ENCODE measurements around the gene PLPPR1.
"Not testable (repeated sequence)": the region's sequence is repeated elsewhere in the genome, so short reads cannot be mapped to it uniquely, and the experiment has no call there.

PLPPR1 gene

DNA sequence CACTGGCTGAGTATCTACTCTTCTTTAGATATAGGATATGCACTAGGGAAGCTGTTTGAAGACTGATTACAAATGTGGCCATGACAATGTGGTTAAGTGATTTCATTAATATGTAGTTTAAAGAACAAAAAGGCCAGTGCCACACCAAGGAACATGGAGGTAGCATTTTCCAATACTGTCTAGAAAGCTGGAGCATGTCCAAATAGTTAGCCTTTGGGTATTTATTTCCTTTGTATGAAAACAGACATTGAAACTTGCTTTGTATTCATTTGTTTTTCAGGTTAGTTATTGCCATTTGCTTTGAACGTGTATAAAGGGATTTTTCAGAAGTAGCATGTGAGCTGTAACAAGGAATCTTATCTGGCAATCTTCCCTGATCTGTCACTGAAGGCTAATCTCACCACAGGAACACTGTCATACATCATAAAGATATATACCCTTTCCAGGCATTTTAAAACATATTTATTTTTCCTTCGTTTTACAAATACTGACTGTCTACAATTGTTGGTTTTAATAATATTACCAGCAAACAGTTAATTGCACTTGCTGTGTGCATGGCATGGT lies 93.4 kb downstream of the PLPPR1 start:
- DNase-seq (ENCODE audit: low read depth), result no peak

DNA sequence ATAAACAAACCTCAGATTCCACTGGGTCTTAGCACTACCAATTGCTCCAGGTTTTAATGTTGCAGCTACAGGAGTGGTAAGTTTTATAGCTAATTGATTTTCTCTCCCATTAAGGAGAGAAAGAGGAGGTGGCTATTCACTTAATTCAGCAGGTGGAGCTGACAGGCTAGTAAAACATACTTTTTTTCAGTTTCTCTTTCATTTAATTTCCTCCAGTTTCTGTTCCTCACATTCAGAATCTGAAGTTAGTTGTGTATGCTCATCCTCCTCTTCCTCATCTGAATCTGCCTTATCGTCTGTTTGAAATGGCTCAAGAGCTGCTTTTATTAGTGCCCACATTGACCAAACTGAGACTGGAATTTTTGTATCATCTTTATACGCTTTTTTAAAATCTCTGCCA lies 98.0 kb downstream of the PLPPR1 start:
- DNase-seq (ENCODE audit: low read depth), result no peak

GRCh38 chr9:101127369-101127768 lies 98.8 kb downstream of the PLPPR1 start:
- DNase-seq (ENCODE audit: low read depth), result not testable (repeated sequence)

- no peak for DNase-seq (ENCODE audit: low read depth)
Measured at GRCh38 chr9:101128623-101129022, 100.1 kb downstream of the PLPPR1 start.

- DNase-seq (ENCODE audit: low read depth), result no peak
Measured at GRCh38 chr9:101130054-101130453, 101.5 kb downstream of the PLPPR1 start.

DNA sequence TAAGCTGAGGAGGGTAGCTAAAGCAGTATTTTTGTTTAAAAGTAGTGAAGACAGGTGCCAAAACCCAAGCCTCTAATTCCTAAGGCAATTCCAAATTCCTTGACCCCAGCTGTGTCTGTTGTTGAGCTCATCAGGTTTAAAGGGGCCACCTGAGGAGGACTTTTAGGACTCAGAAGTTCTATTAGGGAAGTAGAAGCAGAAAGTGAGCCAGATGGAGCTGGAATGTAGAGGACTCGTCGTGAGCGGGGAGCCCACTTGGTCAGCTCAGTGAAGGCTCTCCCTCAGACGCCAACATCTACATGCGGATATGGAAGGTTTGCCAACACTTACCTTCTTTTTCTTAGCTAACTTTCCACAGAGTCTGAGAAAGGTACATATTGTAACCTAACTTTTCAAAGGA lies 102.8 kb downstream of the PLPPR1 start:
- no peak for DNase-seq (ENCODE audit: low read depth)

GRCh38 chr9:101132801-101133200 lies 104.3 kb downstream of the PLPPR1 start:
- DNase-seq (ENCODE audit: low read depth), result no peak

- no peak for DNase-seq (ENCODE audit: low read depth)
Measured at GRCh38 chr9:101138509-101138908, 110.0 kb downstream of the PLPPR1 start.

- no peak for DNase-seq (ENCODE audit: low read depth)
Measured at GRCh38 chr9:101139082-101139481, 110.6 kb downstream of the PLPPR1 start.

GRCh38 chr9:101140764-101141163 lies 112.2 kb downstream of the PLPPR1 start:
- no peak for DNase-seq (ENCODE audit: low read depth)

DNA sequence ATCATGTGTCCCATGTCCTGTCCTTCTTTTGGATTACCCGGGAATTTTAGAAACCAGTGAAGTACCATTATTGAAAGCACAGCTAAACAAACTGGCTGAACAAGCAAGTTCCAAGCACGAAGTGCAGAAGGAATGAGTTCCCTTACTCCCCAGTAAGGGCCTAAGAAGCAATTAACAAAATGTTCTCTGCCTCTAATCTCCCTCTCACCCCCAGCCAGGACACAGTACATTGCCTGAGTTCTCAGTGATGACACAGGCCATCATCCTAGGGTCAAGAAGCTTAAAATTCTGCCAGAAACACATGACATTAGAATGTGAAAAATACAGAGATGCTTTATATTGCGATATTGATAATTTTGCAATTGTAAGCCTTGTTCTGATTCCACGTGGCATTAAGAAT lies 118.0 kb downstream of the PLPPR1 start:
- no peak for DNase-seq (ENCODE audit: low read depth)

DNA sequence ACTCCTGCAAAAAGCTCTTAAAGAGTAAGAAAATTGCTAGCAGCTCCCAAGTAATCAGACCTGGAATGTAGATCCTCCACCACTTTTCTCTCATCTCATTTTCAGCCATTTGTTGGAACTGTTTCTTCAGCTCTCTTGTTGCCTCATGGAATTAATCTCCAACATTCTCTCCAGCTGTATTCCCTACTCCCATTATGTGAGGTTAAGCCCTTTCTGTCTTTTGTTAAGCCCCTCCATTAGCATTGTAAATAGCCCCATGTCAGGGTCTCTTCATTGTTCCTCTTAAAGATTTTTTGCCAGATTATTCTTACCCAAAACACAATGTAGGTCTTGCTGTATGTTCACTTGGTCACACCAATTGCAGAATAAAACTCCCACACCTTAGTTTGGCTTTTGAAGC lies 119.8 kb downstream of the PLPPR1 start:
- DNase-seq (ENCODE audit: low read depth), result no peak

DNA sequence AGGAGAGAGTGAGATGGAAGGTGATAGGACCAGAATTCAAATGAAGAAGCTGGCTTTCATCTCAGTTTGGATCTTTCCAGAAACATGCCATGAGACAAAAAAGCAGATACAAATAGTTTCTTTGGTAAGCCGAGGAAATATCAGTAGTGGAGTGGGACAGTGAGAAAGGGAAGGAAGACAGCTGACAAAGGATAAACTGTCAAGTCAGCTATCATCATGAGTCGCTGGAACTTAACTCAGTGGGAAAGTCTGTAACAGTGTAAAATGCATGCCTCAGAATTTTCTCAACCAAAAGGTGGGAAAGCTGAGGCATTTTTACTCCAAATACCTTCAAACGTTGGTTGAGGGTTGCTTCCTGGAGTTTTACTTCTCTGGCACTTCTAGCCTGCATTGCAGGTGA lies 129.8 kb downstream of the PLPPR1 start:
- DNase-seq (ENCODE audit: low read depth), result no peak

DNA sequence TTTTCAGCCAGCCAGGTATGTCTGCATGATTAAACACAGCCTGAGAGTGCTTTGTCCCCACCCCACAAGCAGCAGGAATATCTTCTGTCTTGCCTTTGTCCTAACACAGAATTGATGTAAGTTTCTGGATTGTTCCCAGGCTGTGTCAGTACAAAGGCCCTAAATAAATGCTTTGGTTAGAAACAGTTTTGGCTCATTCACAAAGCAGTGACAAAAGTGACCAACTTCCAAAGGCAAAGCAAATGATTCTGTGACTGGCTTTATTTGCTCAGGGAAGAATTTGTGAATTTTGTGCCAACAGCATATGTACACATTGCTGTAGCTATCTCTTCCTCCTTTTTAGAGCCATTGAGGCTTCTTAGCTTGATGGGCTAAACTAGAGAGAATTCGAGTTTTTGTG lies 133.7 kb downstream of the PLPPR1 start:
- no peak for DNase-seq (ENCODE audit: low read depth)

GRCh38 chr9:101165131-101165530 lies 136.6 kb downstream of the PLPPR1 start:
- DNase-seq (ENCODE audit: low read depth), result no peak

DNA sequence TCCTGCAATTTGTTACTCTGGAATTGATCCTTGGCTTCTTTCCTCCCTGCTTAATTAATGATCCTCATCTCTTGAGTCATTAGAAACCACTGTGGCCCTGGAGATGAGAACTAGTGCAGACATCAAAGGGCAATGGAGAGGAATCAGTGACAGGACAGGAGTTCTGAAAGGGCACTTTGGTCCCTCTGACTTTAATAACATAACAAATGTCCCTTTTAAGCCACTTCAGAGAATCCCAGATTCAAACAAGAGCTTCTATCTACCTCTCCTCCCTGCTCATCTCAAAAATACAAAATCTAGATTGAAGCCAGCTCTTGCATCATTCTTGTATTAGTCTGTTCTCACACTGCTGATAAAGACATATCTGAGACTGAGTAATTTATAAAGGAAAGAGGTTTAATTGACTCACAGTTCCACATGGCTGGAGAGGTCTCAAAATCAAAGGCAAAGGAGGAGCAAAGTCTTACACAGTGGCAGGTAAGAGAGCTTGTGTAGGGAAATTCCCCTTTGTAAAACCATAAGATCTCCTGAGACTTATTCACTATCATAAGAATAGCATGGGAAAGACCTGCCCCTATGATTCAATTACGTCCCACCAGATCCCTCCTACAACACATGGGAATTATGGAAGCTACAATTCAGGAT lies 139.1 kb downstream of the PLPPR1 start:
- no peak for DNase-seq (ENCODE audit: low read depth)

DNA sequence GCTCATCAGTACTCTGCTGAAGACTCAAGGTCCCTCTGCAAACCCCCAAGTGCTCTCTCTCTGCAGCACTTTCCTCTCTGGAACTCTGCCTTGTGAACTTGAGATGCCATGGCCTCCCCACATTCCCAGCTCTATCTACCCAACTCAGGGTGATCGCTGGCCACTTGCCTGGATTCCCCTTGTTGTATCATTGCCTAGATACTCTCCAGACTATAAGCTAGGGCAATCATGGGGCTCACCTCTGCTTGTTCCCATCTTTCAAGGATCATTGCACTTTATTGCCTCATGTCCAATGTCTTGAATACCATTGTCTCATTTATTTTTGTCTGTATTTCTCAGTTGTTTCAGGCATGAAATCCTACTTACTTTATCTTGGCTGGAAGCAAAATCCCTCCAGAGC lies 144.1 kb downstream of the PLPPR1 start:
- no peak for DNase-seq (ENCODE audit: low read depth)

- DNase-seq (ENCODE audit: low read depth), result no peak
Measured at GRCh38 chr9:101173907-101174306, 145.4 kb downstream of the PLPPR1 start.

- DNase-seq (ENCODE audit: low read depth), result no peak
Measured at GRCh38 chr9:101176384-101176783, 147.9 kb downstream of the PLPPR1 start.

DNA sequence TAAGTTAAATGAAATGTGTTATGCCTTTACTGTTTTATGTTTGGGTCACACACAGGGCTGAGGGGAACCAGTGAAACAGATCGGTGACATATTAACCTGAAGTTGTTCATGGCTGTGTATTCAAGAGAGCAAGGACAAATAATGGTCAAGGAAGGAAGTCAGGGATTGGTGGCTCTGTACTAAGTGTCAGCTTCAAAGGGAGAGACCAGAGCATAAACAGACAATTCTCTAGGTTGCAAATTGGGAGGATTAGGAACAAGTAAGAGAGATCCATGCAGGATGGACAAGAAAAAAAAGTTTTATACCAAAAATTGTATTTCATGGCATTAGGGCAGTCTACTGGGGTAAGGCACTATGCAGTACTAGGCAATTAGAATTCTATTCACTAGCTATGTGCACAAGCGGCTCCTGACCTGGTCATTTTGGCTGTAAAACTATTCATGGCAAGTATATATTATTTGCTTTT lies 156.3 kb downstream of the PLPPR1 start:
- no peak for DNase-seq (ENCODE audit: low read depth)

GRCh38 chr9:101191723-101192122 lies 163.2 kb downstream of the PLPPR1 start:
- no peak for DNase-seq (ENCODE audit: low read depth)

- no peak for DNase-seq (ENCODE audit: low read depth)
Measured at GRCh38 chr9:101197026-101197425, 168.5 kb downstream of the PLPPR1 start.

GRCh38 chr9:101200852-101201251 lies 172.3 kb downstream of the PLPPR1 start:
- no peak for DNase-seq (ENCODE audit: low read depth)

DNA sequence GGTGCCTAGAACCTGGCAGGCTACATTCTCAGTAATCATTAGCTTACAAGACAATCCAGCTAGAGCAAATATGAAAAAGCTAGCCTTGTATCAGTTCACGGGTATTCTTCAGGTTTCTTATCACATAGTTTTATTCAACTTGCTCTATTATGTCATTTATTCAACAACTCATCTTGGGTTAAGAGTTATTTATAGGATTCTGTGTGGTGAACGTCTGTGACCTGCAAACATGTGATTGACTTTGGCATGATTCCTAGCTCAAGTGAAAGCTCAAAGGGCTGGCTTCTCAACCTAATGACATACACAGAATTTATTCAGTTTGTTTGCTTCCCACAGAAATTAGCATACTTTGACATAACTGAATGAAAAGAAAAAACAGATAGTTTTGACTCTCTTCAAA lies 173.1 kb downstream of the PLPPR1 start:
- no peak for DNase-seq (ENCODE audit: low read depth)

All from HS-5 (cell line).